Effector CD4-positive, alpha-beta T cell (primary cell): Measurements from ENCODE around the gene EFCAB8.
"Not testable (repeated sequence)": the region's sequence is repeated elsewhere in the genome, so short reads cannot be mapped to it uniquely, and the experiment has no call there.

ENCODE experiments used
- DNase-seq: peaks from one replicate; pipeline ENCODE4 v3.0.0-alpha.2; 2020

EFCAB8 gene

GRCh38 chr20:32960222-32960518 lies 101.4 kb downstream of the EFCAB8 start:
- no peak for DNase-seq

GRCh38 chr20:32960849-32961731 lies 102.4 kb downstream of the EFCAB8 start:
- no peak for DNase-seq

DNA sequence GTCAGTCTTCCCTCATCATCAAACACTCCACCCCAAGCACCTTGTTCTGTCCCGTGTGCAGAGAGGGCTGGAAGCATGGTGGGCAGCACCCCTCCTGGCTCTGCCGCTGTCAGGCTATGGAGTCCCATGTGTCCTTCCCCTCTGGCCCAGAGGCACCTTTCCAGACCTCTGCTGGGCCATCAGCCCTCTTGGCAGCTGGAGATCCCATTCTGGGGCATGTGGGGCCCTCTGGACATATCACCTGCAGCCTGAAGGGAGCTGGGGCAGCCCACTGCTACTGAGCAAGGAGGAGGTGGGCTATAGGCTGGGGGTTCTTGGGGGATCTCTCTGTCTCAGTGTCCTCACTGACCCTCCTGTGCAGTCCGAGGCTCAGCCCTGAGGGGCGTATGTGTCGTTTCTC lies 103.3 kb downstream of the EFCAB8 start:
- DNase-seq = no peak

DNA sequence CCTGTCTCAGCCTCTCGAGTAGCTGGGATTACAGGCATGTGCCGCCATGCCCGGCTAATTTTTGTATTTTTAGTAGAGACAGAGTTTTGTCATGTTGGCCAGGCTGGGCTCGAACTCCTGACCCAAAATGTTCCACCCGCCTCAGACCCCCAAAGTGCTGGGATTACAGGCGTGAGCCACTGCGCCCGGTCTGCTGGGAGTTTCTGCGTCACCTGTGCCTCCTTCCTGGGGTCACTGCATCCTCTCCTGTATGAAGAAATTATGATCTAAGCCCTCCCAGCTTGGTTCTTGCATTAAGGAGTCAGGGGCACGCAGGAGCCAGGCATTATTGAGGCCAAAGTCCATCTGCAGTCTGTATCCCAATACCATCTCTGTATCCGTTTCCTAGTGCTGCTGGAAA lies 103.9 kb downstream of the EFCAB8 start:
- DNase-seq = not testable (repeated sequence)

GRCh38 chr20:32963176-32963575 lies 104.5 kb downstream of the EFCAB8 start:
- no peak for DNase-seq

DNA sequence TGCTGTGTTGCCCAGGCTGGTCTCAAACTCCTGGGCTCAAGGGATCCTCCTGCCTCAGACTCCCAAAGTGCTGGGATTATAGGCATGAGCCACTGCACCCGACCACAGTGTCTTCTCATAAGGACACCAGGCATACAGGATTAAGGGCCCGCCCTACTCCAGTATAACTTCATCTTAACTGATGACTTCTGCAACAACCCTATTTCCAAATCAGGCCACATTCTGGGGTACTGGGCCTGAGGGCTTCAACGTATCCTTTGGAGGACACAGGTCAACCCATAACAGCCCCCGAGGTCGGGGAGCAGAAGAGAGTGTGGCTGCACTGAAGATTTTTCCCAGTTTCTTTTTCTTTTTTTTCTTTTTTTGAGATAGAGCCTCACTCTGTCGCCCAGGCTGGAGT lies 105.9 kb downstream of the EFCAB8 start:
- DNase-seq = no peak

DNA sequence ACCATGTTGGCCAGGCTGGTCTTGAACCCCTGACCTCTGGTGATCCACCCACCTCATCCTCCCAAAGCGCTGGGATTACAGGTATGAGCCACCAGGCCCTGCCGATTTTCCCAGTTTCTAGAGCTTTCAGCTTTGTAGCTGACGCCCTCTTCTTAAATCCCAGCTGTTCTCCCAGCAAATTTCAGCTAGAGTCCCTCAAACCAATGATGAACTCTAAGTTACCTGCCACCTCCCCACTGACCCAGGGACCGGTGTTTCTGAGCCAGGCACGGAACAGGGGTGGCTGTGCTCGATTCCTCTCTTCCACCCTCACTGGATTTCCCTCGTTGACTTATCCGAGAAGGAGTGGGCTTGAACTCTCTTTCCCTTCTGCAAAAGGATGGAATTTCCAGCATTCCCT lies 106.4 kb downstream of the EFCAB8 start:
- no peak for DNase-seq

GRCh38 chr20:32965581-32966373 lies 107.1 kb downstream of the EFCAB8 start:
- DNase-seq = no peak

DNA sequence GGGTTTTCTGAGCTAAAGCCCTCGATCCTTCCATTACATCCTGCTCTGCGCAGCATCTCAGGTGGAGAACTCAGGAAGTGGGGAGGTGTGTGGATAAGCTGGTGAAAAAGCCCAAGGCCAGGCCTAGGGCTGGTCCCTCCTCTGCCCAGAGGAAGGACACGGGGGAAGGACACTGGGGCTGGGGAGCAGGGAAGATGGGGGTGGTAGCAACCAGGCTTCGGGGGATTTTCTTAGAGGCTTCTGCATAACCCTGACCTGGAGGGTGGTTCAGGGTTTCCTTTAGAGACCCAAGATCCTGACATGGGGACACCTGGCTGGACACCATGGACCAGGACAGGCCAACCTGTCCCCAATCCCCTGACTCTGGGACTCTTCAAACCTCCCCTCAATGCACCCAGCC lies 107.7 kb downstream of the EFCAB8 start:
- no peak for DNase-seq

- peak; percentile 39 for DNase-seq
These were observed 108.4 kb downstream of the EFCAB8 start for GRCh38 chr20:32966881-32967781.

- DNase-seq = peak; percentile 54
These were observed 109.3 kb downstream of the EFCAB8 start for GRCh38 chr20:32967961-32968457.

DNA sequence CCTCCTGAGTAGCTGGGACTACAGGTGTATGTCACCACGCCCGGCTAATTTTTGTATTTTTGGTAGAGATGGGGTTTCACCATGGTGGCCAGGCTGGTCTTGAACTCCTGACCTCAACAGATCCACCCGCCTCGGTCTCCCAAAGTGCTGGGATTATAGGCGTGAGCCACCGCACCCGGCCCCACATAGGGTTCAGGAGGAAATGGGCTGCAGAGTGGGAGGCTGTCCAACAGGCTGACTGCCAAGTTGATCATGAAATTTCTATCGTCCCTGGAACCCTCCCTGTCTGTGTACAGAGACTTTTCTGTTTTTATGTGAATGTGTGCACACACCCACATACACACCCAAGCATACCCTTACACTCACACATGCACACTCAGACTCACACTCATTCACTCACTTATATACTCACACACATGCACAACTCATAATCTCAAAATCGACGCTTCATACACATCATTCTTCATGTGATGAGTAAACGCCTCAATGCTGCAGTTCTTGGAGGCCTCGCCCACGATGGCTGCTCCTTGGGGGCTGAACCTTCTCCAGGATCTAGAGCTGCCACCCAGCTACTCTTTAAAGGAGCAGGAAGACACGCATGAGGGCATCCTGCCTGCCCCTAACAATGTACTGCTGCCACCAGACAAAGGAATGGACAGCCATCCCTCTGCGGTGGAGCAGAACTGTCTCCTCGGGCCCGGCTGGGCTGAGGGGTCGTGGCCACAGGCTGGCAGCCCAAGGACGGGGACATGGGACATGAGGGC lies 109.9 kb downstream of the EFCAB8 start:
- no peak for DNase-seq

GRCh38 chr20:32969356-32970114 lies 110.8 kb downstream of the EFCAB8 start:
- DNase-seq = no peak

- no peak for DNase-seq
These were observed 111.6 kb downstream of the EFCAB8 start for GRCh38 chr20:32970115-32970972.

DNA sequence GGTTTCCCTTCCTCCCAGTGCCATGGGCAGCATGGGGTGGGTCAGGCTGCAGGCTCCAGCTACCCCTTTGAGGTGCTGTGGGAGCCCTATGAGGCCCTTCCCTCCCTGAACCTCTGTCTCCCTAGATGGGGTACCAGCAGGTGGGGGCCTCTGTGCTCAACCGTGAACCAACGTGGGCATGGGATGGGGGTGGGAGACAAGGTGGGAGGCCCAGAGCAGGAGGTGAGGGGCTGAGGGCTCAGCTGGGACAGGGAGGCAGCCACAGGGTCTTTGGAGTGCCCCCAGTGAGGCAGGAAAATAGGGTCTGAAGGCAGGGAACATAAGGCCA lies 112.2 kb downstream of the EFCAB8 start:
- DNase-seq = no peak

DNA sequence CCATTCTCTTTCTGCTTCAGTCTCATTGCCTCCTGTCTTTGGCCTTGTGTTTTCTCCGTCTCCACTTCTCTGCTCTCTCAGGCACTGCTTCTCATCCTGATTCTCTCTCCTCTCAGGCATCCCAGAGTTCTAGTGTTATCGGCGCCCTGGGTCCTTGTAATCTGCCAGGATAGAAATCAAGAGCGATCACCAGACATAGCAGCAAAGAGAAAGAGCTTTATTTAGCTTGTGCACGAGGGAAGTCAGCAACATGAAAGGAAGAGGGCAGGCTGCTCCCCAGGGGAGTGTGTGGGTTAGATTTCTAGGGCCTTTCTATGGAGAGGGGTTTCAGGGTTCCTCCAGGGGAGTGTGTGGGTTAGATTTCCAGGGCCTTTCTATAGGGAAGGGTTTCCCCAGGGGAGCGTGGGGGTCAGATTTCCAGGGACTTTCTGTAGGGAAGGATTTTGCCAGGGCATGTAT lies 113.0 kb downstream of the EFCAB8 start:
- DNase-seq = no peak

GRCh38 chr20:32972181-32973076 lies 113.7 kb downstream of the EFCAB8 start:
- peak; percentile 80 for DNase-seq

GRCh38 chr20:32973077-32973717 lies 114.5 kb downstream of the EFCAB8 start:
- no peak for DNase-seq
